ENCODE measurements around the gene CRTC1. TPM values are rescaled to one million over a fixed set of nuclear protein-coding genes. Genes with fewer than 3 reads are reported as not detected.

CRTC1 gene
- total RNA-seq, 1 donor from 2014 or later: 28.8 TPM

- peaks cover 9% of the 10 kb centered on the region for H3K27me3 Mint-ChIP-seq (ENCODE audit: unreplicated experiment)
- H3K27ac Mint-ChIP-seq (ENCODE audit: unreplicated experiment): no peak overlapping the region
Observed at GRCh38 chr19:18696023-18696422, 12.5 kb downstream of the CRTC1 start.

GRCh38 chr19:18697680-18698079 is 14.2 kb downstream of the CRTC1 start:
- DNase-seq: no peak
- Mint-ChIP-seq H3K27ac (ENCODE audit: unreplicated experiment) (no peak overlapping the region), H3K4me1 (ENCODE audit: low read depth, unreplicated experiment) (peaks cover 12% of the 10 kb centered on the region), H3K9me3 (ENCODE audit: unreplicated experiment) (peaks cover 1% of the 10 kb centered on the region), H3K4me3 (ENCODE audit: unreplicated experiment) (no peak overlapping the region), H3K27me3 (ENCODE audit: unreplicated experiment) (peaks cover 9% of the 10 kb centered on the region), H3K36me3 (ENCODE audit: unreplicated experiment) (no peaks in the 10 kb centered on the region)
- TF ChIP-seq, protein P1, sequence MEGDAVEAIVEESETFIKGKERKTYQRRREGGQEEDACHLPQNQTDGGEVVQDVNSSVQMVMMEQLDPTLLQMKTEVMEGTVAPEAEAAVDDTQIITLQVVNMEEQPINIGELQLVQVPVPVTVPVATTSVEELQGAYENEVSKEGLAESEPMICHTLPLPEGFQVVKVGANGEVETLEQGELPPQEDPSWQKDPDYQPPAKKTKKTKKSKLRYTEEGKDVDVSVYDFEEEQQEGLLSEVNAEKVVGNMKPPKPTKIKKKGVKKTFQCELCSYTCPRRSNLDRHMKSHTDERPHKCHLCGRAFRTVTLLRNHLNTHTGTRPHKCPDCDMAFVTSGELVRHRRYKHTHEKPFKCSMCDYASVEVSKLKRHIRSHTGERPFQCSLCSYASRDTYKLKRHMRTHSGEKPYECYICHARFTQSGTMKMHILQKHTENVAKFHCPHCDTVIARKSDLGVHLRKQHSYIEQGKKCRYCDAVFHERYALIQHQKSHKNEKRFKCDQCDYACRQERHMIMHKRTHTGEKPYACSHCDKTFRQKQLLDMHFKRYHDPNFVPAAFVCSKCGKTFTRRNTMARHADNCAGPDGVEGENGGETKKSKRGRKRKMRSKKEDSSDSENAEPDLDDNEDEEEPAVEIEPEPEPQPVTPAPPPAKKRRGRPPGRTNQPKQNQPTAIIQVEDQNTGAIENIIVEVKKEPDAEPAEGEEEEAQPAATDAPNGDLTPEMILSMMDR (IDR thresholded peaks at IDR 0.05; ENCODE audit: partially characterized antibody, unreplicated experiment): no peak

More at GRCh38 chr19:18696023-18696422, 12.5 kb downstream of the CRTC1 start:
- Mint-ChIP-seq H3K4me3 (ENCODE audit: unreplicated experiment) (no peak overlapping the region), H3K36me3 (ENCODE audit: unreplicated experiment) (no peaks in the 10 kb centered on the region), H3K4me1 (ENCODE audit: low read depth, unreplicated experiment) (peaks cover 8% of the 10 kb centered on the region), H3K9me3 (ENCODE audit: unreplicated experiment) (peaks cover 1% of the 10 kb centered on the region)
- TF ChIP-seq, protein P1 (IDR thresholded peaks at IDR 0.05; ENCODE audit: partially characterized antibody, unreplicated experiment): no peak
- no peak for DNase-seq

DNA sequence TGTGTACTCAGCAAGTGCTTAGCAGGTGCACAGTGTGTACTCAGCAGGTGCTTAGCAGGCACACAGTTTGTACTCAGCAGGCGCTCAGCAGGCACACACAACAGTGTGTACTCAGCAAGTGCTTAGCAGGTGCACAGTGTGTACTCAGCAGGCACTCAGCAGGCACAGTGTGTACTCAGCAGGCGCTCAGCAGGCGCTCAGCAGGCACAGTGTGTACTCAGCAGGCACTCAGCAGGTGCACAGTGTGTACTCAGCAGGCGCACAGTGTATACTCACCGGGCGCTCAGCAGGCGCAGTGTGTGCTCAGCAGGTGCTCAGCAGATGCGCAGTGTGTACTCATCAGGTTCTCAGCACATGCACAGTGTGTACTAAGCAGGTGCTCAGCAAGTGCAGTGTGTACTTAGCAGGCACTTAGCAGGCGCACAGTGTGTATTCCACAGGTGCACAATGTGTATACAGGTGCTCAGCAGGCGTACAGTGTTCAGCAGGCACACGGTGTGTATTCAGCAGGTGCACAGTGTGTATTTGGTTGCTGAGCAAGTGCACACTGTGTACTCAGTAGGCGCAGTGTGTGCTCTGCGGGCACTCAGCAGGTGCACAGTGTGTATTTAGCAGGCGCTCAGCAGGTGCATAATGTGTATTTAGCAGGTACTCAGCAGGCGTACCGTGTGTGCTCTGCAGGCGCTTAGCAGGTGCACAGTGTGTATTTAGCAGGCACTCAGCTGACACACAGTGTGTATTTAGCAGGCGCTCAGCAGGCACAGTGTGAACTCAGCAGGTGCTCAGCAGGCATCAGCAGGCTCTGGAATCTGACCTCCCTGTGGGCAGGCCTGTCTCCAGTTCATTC is 15.1 kb downstream of the CRTC1 start:
- no peak for DNase-seq
- Mint-ChIP-seq H3K36me3 (ENCODE audit: unreplicated experiment) (no peaks in the 10 kb centered on the region), H3K4me3 (ENCODE audit: unreplicated experiment) (no peak overlapping the region), H3K27ac (ENCODE audit: unreplicated experiment) (no peak overlapping the region), H3K9me3 (ENCODE audit: unreplicated experiment) (peaks cover 1% of the 10 kb centered on the region), H3K4me1 (ENCODE audit: low read depth, unreplicated experiment) (peaks cover 12% of the 10 kb centered on the region), H3K27me3 (ENCODE audit: unreplicated experiment) (peaks cover 9% of the 10 kb centered on the region)
- TF ChIP-seq, protein P1 (IDR thresholded peaks at IDR 0.05; ENCODE audit: partially characterized antibody, unreplicated experiment): no peak

DNA sequence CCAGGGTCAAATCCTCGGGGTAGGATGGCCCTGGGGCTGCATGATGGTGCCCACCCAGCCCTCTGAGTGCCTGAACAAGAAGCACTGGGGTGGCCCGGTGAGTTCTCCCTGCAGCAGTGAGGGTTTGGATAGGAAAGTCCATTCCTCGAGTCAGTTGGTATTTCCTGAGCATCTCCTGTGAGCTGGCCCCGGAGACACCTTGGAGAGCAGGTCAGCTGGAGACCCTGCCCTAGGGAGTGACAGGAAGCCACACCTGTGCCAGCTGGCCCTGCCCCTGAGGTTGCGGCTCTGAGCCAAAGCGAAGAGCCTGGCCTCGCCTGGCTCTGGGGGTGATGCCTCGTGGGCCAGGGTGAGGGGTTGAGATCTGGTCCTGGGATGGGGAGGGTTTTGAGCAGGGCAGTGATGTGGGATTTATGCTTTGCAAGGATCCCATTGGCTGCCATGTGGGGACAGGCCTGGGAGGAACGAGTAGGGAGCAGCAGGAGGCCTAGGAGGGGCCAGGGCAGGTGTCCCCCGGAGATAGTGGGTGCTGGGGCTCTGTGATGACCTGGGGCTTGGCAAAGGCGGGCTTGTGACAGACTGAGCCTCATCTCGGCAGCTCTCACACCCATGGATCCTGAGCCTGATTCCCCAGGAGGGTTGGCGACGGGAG is 16.0 kb downstream of the CRTC1 start:
- no peak for DNase-seq
- TF ChIP-seq, protein P1 (IDR thresholded peaks at IDR 0.05; ENCODE audit: partially characterized antibody, unreplicated experiment): no peak
- Mint-ChIP-seq H3K4me1 (ENCODE audit: low read depth, unreplicated experiment) (peaks cover 12% of the 10 kb centered on the region), H3K9me3 (ENCODE audit: unreplicated experiment) (peaks cover 1% of the 10 kb centered on the region), H3K36me3 (ENCODE audit: unreplicated experiment) (no peaks in the 10 kb centered on the region), H3K4me3 (ENCODE audit: unreplicated experiment) (no peak overlapping the region), H3K27me3 (ENCODE audit: unreplicated experiment) (peaks cover 9% of the 10 kb centered on the region), H3K27ac (ENCODE audit: unreplicated experiment) (peak overlapping the region; percentile 52)
